NCI-H146 (cell line): ENCODE data around the gene ENPP6.
"Not testable (repeated sequence)": the region's sequence is repeated elsewhere in the genome, so short reads cannot be mapped to it uniquely, and the experiment has no call there.

ENCODE experiments used
- DNase-seq: peaks from one replicate; lab custom pipeline; 2025; lab: John Stamatoyannopoulos, UW

Gene ENPP6

DNA sequence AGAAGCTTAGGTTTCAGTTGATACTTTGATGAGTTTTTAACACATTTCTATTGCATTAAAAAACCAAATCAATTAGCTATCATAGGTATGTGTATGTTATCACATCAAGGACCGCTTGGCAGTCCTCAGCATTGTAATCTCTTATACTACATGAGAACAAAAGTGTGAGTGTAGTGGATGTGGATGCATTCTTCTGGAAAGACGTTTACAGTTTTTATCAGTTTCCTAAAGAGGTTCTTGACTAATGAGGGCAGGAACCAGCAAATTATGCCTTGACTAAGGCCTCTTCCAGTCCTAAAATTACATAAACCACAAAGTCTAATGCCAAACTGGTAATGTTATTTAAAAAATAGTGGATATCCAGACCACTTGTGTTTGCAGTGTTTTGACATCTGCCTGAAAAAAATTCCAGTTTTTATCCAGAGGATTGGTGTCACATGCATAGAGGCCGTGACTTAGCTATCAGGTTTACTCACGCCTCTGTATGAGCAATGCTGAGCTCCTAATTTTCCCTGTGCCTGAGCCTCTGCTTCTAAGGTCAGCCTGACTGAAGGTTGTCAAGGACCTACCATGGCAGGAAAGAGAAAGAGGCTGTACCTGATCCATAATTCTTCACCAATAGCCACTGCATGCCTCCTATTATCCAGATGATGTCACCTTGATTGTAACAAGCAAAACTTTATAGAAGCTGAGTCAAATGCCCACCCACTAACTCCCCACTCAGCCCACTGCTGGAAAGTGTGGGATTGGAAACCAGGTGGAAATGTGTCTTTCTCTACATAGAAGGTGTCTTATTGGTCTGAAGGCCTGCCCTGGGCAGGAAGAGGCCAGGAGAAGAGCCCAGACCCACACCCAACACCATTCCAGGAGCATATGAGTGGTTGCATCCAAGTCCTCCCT lies 68.7 kb downstream of the ENPP6 start:
- DNase-seq: no peak

DNA sequence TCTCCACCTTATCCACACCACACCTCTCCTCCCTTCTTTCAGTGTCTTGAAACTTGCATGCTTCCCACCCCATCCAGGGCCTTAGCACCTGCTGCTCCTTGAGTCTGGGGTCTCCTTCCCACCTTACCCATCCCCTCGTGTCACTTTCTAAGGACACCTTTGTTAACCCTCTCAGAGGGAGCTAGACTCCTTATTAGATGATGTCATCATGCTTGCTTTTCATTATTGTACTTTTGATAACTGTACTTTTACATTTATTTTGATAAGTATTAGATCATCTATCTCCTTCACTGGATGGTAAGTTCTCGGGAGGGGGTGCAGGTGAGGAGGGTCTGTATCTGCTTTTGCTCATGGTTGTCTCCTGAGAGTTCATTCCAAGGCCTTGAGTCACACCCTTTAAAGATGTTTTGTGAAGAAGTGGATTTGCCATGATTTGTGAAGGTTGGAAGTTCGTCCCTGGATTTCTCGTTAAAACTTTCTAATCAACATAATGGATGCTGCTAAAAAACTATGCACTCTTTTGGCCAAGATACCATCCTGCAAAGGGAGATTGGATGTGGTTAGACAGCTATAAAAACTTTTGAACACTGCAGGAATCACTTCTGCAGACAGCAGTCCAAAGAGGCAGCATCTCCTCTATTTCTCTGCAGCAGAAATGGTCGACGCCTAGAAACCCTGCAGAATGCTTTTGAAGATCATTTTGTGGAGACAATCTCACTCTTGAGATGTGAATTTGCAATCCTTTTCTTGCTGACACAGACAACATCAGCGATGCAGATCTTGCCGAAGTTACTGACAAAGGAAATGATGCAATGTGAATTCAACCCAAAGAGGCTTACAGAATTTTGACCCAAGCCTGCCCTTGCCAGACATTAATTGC lies 69.6 kb downstream of the ENPP6 start:
- no peak for DNase-seq

DNA sequence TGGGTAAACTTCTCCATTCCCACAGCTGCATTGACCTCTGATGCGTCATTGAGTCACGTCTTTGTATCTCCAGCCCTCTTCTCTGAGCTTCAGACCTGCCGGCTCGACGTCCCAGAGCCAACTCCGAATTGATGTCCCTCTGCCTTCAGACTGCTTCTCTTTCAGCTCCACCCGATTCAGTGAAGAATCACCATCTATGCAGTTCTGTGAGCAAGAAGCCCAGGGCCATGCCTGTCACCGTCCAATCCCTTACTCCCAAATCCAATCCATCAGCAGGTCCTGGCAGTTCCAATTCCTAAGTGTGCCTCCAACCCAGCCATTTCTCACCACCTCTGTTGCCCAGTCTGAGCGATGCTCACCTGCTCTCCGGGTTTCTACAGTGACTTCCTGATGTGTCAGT lies 70.7 kb downstream of the ENPP6 start:
- DNase-seq: no peak

DNA sequence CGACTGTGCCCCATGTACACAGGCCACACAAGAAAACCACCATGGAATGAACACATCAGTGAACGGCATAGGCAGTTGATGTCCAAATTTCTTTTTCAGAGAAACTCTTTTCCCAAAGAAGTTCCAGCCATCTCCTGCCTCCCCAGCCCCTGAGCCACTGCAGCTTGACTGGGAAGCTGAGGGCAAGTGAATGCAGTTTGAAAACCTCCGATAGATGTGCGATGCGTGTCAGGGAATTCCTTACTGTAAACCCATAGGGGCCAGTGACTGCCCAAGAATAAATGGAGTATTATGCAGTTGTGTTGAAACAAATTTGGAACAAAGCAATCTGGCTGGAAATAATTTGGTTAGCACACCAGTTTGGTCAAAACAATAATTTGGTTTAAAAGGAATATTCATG lies 72.1 kb downstream of the ENPP6 start:
- no peak for DNase-seq

DNA sequence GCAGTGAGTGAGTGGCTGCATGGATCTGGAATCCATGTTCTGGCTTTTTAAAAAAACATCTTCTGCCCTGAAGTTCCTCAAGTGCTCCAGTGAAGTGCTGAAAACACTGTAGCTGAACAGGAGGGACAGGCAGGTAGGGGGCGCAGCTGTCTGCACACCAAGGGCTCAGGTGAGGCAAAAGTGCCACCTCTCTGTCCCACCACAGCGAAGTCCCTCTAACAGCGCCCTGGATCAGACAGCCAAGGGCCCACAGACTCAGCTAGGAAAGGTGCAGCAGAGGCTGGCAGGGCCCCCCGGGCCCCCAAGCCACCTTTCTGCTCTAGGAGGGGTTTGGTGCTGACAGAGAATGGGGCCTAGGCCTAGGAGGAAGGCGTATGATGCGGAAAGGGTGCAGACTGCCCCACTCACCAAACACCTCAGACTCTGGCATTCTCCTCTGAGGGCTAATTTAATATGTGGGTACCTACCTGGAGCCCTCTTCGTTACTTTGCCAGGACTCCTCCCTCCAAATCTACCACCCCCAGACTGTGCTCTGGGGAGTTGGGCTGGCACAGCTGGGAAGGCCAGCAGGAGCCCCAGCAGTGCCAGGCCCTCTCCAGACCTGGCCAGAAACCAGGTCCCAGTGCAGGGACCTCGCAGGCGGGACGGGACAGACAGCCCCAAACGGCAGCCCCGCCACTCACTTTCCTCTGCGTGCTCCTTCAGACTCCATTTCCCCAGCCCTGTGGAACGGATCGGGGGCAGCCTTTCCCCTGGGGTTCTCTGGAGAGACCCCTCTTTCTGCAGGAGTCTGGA lies 73.7 kb downstream of the ENPP6 start:
- DNase-seq: no peak

DNA sequence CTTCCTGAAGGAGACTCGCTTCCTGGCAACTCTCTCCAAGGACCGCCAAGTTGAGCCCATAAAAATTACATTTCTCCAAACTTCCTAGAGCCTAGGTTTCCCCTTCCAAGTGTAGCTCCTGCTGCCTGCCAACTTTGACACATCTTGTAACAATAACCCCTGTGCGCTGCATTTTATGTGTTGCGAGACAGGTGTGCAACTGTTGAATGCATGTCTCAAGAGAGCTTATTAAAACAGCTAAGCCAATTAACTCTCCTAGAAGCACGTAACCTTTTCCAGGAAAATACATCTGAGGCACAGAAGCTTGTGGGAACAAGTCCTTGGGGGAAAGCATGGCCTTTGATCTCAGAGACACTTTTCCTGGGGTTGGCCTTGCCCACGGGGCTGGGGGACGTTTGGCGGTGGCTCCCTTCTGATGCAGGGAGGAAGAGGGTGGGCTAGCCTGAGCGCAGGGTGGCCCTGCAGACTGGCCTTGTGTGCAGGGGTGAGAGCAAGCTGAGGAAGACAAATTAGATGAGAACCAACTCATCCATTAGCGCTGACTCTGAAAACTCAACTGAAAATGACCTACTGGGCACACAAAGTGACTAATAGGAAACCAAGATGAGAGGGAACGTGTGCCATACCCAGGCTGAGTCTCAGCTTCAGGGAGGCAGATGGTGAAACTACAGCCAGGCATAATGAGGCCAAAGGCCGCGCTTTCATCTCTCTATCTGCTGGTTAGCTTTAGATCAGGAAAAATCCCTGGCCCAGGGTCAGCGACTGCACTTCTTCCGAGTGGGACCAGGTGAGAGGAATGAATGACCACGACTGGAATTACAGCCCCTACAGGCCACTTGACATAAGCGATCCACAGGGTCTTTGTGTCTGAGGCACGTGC lies 75.3 kb downstream of the ENPP6 start:
- DNase-seq: no peak

DNA sequence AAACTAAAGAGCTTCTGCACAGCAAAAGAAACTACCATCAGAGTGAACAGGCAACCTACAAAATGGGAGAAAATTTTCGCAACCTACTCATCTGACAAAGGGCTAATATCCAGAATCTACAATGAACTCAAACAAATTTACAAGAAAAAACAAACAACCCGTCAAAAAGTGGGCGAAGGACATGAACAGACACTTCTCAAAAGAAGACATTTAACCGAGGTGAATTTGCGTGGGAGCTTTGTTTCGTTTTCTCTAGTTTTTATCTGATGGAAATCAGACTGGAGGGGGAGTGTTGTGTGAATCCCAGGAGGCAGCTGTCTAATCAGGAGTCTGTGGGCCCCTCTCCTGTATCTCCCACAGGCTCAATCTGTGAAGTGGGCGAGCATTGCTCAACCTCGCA lies 76.8 kb downstream of the ENPP6 start:
- not testable (repeated sequence) for DNase-seq

DNA sequence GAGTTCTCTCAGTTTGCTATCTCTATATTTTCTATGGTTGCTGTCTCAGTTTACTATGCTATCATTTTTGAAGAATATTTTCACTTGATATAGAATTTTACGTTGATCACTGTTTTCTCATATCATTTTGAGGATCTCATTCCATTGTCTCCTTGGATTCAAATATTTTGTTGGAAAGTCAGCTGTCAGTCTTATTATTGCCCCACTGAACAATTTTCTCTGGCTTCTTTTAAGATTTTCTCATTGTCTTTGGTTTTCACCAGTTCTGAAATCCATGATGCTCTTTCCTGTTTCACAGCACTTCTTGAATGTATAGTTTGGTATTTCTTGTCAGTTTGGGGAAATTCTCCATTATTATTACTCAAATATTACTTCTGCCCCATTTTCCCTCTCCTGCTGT lies 81.1 kb downstream of the ENPP6 start:
- DNase-seq: no peak

DNA sequence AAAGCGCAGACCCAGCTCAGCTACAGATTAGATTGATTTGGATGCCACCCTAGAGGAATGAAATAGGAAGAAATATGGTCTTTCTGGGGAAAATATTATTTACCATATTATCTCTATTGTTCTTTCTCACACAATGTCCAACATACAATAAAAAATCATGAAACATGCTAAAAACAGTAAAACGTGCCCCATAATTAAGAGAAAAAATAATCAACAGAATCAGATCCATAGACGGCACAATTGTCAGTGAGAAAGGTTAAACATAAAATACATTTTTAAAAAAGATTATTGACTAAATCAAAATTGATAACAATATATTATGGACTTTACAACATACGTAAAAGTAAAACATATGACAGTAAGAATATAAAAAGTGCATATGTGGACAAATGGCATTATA lies 90.9 kb downstream of the ENPP6 start:
- no peak for DNase-seq

DNA sequence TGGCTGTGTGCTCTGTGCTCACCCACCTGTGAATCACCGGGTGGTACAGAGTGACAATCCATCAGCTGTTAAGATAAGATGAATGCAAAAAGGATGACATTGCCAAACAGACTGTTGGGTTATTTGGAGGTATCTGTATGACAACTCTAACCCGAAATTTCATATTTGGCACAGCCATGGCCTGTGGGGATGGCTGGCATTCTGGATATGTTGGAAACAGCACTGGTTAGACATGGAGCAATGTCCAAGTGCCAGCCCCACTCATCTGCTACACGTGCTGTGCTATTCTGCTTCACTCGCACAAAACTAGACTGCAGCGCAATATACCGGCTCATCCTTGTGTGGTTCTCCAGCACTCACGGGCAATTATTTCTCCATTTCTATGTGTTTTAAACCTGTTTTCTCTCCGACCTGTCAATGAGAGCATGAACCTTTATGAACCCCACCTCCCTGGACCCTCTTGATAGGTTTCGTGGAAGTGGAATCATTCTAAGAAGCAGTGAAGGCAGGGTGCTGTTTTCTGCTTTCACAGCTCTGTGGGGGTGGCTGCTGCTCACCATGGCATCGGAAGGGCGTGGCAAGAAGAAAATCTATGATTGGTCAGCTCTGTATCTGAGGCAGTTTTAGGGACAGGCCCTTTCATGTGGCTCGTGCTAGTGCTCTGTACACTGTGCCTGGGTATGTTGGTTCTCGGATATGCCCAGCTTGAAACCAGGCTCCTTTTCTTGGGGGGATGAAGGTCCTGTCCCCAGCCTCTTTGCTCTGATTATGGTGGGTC lies 94.9 kb downstream of the ENPP6 start:
- no peak for DNase-seq

DNA sequence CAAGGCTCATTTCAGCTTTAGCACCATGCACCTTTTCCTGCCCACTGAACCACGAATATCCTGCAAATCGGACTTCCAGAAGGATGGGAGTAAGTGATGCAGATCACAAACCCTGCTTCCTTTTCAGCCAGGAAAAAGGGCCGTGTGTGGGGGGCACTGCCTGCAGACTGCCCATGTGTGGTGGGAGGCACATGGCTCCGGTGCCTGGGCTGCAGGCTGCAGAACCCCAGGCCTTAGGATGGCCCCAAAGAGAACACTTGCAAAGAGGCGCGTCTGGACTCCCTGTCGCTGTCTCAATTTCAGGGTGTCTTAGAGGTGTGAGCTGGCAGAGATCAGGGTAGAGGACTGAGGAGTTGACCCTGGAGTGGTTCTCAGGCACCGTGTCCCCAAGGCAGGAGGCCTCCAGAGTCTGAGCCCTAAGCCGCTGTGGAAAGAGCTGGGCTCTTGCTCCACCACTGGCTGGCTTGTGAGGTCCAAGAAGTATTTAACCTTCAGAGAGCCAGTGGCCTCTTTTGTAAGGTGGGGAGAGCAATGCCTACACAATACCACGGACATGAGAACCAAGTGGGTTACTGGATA lies 97.0 kb downstream of the ENPP6 start:
- no peak for DNase-seq

DNA sequence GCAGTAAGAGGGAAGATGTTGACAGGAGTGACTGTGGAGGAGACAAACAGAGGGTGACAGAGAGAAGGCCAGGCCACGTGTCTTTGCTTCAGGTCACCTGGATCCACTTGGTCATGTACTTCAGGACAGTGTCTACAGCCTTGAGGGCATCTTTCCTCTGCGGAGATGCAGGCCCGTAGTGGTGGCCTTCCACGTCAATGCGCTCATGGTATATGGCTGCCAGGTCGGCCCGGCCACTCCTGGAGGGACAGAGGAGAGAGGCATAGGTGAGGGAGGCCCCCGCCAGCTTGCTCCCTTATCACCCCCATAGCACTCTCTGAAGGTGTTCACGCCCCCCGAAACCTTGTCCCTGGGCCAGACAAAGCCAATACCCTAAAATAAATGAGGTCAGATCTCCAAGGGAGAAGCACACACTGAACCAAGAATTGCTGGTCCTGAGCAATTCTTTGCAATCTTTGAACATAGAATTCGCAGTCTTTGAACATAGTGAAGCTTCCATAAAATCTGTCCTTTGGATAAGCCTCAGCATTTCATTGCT lies 99.9 kb downstream of the ENPP6 start:
- no peak for DNase-seq

DNA sequence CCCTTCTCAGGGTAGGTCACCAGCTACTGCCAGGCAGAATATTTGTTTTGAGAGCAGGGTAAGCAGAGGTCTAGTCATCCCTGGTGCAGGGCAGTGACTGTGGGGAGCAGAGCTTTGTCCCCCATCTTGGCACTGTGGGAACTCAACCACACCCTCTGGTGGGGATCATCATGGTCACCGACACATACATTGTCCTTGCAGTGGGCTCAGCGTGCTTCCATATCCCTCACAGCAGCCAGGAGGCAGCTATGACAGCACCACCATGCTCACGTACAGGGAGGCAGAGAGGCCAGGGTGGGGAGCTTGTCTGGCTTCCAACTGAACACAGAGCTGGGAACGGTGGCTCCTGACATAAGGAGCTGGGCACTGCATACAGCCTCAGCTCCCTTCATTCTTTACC lies 102.3 kb downstream of the ENPP6 start:
- DNase-seq: no peak

DNA sequence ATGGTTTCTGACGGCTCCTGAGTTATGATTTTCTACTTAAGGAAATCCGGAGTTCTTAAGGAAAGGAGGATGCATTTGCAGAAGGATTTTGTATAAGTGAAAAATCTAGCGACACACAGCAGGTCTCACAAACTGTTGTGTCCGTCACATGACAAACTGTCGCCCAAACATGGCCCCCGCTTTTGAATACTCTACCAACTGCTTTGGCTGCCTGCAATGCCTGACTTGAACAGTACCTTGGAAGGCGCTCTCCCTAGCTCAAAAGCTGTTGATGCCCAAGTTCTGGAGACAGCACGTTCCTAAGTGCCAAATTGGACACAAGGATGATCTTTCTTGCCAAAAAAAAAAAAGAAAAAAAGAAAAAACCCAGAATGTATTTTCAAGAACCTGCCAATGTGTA lies 103.2 kb downstream of the ENPP6 start:
- DNase-seq: no peak

DNA sequence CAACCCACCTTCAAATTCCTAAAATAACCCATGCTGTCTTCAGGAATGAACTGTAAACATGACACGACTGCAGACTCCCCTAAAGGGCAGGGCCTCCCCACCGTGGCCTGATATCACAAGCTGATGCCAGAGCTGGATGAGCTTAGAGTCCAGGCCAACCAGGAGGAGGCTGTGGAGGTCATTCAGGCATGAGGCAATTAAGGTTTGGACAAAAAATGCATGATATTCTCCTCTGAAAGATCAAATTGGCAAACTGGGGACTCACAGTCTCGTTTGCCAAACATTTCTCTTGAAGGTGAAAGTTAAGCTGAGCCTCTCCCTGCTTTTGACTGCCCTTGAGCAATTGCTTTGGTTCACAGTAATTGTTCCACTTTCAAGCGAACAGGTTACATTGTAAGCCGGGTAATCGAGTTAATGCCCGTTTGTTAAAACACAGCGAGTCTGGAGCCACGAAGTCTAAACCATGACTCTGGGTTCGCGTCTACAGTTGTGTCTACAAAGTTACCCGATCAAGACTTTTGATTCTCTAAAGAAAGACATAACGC lies 105.6 kb downstream of the ENPP6 start:
- DNase-seq: no peak

DNA sequence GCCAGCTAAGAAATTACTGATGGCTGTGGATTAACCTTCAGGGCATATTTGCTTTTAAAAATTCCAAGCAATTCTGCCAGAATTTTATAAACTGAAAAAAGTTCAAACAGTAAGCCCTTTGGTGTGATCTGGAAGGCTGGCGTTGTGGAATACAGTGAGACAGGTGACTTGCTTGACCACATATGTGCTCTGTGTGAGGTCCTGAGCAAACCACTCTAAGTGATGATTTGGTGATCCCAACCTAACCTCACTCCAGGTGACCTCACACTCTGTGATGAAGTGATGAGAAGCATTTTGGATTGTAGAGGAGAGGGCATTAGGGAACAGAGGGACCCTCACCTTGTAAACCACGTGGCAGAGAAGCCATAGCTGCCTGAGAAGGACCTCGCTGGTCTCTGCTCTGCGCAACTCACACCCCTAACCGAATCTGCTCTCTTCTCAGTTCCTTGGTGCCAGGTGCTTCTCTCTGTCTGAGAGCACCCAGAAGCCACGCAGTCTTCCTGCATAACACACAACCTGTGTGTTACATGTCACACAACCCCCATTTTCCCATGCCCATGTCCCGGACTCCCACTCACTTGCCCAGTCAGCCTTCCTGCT lies 106.3 kb downstream of the ENPP6 start:
- no peak for DNase-seq

DNA sequence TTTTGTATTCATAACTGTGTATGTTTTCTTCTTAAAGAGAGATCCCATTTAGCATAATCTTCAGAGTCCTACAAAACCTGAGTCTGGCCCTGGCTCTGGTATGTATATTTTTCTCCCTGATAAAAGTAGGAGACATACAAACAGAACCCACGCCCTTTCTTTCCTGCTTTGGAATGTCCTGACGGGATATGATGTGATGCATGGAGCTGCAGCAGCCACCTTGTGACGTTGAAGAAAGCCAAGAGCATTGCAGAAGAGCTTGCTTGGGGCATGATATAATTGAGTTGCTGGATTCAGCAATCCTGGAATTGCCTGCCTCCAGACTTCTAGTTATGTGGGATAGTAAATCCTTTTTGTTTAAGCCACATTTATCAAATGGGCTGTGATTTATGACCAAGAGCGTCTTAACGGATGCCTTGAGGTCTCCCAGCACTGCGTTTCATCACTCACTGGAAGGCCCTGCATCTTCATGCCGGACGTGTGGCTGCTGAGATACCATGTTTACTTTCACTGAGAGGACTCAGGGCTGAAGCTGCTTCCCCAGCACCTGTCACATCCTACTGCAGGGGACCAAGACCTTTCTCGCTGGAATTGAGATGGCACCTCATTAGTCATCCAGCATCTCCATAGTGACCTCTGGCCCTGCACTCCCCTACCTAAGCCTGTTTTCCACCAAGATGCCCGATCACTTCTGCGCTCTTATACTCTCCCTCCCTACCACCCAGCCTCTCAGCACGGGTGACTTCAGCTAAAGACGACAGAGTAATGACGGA lies 107.0 kb downstream of the ENPP6 start:
- DNase-seq: no peak

DNA sequence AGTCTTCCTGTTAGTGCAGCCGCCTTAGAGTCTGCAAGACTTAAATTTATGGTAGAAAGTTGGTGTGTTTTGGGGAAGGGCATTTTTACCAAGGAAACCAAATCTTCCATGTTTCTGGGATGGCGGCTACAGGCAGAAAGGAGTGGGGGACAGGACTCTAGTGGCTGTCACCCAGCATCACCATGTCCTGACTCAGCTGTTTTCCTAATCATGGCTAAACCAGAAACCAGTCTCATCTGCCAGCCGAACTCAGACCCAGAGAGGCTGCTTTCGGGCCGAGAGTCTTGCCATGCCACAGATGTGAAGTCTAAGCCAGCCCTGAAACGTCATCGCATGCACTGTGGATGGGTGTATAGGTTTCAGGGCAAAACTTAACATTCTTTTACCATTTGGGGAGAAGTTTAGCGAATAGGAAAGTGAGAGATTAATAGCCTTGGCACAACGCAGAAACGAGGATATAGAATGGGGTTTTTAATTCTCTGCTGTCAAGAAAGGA lies 109.6 kb downstream of the ENPP6 start:
- no peak for DNase-seq
